Hematopoietic multipotent progenitor cell treated with erythropoietin and hydrocortisone succinate and interleukin-3 and kit ligand, for 15 days (in vitro differentiated cells): Measurements from ENCODE around the gene RAB28.
"Not testable (repeated sequence)": the region's sequence is repeated elsewhere in the genome, so short reads cannot be mapped to it uniquely, and the experiment has no call there.

Experiments used
- DNase-seq: peaks from one replicate; pipeline ENCODE4 v3.0.0-alpha.2; 2015; ENCODE audit warnings: low spot score

Gene RAB28

GRCh38 chr4:13445841-13446790, 38.0 kb downstream of the RAB28 start:
- no peak for DNase-seq

- DNase-seq: no peak
Measured at GRCh38 chr4:13441506-13441905, 42.6 kb downstream of the RAB28 start.

GRCh38 chr4:13436962-13437361, 47.2 kb downstream of the RAB28 start:
- no peak for DNase-seq

- no peak for DNase-seq
Measured at GRCh38 chr4:13432453-13432852, 51.7 kb downstream of the RAB28 start.

GRCh38 chr4:13430834-13431568, 53.1 kb downstream of the RAB28 start:
- peak; percentile 36 for DNase-seq

DNA sequence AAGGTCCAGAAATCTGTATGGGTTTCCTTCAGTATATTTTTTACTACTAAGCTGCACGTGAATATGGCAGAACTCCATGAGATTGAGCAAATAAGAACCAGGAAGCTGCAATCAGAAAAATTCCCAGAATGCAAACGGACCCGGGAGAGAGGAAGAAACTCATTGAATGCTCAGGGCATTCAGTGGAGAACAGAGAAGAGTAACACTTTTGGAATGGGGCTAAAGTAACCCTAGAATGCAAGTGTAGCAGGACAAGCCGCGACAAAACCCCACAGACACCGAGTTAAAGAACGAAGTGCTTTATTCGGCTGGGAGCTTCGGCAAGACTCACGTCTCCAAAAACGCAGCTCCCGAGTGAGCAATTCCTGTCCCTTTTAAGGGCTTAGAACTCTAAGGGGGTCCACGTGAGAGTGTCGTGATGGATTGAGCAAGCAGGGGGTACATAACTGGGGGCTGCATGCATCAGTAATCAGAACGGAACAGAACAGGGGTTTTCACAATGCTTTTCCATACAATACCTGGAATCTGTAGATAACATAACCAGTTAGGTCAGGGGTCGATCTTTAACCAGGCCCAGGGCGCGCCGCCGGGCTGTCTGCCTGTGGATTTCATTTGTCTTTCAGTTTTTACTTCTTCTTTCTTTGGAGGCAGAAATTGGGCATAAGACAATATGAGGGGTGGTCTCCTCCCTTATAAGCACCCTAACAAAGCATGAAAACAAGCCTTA, 56.4 kb downstream of the RAB28 start:
- DNase-seq: no peak

GRCh38 chr4:13415068-13415785, 68.9 kb downstream of the RAB28 start:
- no peak for DNase-seq

- DNase-seq: no peak
Measured at GRCh38 chr4:13413729-13414437, 70.3 kb downstream of the RAB28 start.

DNA sequence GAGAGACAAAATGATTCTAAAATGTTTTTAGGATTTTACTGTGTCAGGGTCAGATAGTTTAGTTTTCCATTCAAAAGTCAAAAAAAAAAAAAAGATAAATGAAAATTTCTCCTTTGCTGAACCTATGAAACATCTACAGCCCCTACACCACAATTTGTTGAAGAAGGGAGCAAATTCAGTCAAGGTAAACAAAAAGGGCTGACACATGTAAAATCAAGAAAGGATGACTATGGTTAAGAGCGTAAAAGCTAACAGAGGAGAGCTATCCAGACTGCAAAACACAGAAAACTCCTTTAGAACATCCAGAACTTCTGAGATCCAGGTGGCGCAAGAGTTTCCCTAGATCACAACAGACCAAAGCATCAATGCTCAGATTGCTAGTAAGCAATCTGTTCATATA, 72.2 kb downstream of the RAB28 start:
- DNase-seq: no peak

DNA sequence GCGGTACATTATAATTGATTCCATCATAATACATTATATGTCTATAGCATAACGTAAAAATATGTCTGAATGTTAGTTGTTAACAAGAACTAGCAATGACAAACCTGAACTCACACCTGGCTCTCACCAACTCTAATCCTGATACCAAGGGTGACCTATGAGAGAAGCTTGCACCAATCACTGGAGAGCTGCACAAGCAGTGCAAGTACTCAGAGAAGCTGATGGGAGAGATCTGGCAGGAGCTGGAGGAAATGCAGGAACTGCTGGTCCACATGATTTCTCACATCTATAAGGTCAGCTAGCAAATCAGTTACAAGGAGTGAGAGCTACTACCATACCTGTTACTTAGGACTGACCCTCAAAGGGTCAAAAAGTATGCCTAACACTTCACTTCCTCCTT, 74.8 kb downstream of the RAB28 start:
- no peak for DNase-seq

DNA sequence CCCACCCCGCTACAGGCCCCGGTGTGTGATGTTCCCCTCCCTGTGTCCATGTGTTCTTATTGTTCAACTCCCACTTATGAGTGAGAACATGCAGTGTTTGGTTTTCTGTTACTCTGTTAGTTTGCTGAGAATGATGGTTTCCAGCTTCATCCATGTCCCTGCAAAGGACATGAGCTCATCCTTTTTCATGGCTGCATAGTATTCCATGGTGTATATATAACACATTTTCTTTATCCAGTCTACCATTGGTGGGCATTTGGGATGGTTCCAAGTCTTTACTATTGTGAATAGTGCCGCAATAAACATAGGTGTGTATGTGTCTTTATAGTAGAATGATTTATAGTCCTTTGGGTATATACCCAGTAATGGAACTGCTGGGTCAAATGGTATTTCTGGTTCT, 78.0 kb downstream of the RAB28 start:
- not testable (repeated sequence) for DNase-seq

GRCh38 chr4:13403833-13404232, 80.3 kb downstream of the RAB28 start:
- no peak for DNase-seq

DNA sequence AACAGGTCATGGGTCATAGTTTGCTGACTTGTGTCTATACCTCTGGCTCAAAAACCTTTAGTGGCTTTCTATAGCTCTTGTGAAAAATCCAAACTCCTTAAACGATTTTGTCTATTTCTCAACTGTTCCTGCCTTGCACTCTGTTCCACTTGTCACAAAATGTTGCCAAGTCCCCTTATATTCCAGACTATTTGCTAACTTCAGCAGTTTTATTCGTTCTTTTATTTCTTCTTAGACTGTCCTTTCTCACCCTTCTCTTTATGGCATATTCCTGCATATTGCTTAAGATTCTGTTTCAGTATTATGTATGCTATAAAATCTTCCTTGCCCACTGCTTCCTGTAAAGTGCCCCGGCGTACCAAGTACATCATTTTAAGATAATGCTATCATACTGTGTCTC, 80.8 kb downstream of the RAB28 start:
- no peak for DNase-seq

DNA sequence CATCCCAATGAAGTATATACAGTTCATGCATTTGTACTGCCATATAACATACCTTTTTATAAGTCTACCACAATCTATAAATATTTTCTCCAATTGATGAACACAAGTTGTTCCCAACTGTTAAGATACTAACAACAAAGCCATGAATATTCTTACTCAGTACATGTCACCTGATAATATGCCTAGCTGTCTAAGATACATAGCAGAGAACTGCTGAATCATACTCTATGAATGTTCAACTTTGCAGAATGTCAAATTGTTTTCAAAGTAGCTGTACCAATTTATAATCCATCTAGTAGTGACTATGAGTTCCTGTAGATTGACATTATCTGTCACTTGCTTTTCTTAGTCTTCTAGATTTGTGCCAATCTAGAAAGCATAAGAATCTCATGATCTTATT, 84.9 kb downstream of the RAB28 start:
- no peak for DNase-seq

GRCh38 chr4:13396161-13396560, 88.0 kb downstream of the RAB28 start:
- no peak for DNase-seq

- not testable (repeated sequence) for DNase-seq
Measured at GRCh38 chr4:13389901-13390300, 94.2 kb downstream of the RAB28 start.

DNA sequence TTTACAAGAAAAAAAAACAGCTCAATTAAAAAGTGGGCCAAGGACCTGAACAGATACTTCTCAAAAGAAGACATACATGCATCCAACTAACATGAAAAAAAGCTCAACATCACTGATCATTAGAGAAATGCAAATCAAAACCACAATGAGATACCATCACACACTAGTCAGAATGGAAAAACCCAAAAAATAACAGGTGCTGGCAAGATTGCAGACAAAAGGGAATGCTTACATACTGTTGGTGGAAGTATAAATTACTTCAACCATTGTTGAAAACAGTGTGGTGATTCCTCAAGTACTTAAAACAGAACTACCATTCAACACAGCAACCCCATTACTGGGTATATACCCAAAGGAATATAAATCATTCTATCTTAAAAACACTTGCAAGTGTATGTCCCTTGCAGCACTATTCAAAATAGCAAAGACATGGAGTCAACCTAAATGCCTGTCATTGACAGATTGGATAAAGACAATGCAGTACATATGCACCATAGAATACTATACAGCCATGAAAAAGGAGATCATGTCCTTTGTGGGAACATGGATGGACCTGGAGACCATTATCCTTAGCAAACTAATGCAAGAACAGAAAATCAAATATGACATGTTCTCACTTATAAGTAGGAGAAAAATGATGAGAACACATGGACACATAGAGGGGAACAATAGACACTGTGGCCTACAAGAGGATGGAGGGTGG, 97.6 kb downstream of the RAB28 start:
- no peak for DNase-seq

DNA sequence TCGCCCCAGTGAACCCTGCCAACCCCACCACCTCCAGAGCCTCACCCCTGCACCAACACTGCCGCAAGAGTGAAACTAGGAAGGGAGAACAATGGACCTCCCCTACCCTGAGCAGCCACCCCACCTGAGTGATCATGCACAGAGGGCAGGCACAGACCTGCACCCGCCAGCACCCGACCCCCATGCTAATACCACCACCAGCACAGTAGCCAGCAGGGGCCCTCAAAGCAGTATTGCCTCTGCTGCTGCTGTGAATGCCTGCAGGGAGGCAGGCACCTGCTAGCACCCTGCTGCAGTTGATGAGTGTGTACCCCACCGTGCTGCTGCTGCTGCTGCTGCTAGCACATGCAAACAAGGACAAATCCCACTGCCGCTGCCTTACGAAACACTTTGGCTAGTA, 100.1 kb downstream of the RAB28 start:
- DNase-seq: no peak

DNA sequence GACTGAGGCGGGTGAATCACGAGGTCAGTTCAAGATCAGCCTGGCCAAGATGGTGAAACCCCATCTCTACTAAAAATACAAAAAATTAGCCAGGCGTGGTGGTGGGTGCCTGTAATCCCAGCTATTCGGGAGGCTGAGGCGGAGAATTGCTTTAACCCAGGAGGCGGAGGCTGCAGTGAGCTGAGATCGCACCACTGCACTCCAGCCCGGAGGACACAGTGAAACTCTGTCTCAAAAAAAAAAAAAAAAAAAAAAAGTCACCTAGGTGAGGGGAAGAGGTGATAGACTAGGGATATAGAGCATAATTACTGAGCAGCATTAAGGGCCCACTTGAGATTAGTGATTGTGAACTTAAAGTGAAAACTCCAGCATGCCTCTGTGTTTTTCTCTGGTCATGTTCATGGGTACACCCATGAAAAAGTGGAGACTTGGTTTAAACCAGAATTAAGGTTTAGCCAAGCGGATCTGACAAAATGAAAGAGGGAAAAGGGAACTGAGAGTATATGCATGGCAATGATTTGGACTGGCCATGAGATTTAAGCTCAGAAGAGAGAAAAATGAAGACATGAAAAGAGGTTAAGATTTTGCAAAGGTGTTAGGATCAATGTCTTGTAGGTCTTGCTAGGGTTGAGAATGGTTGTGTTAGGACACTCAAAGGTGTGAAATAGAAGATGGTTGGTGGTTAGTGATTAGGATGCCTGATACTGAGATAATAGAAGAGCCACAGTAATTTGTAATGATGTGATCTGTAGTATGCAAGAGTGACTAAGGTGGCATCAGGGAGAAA, 105.0 kb downstream of the RAB28 start:
- DNase-seq: no peak

DNA sequence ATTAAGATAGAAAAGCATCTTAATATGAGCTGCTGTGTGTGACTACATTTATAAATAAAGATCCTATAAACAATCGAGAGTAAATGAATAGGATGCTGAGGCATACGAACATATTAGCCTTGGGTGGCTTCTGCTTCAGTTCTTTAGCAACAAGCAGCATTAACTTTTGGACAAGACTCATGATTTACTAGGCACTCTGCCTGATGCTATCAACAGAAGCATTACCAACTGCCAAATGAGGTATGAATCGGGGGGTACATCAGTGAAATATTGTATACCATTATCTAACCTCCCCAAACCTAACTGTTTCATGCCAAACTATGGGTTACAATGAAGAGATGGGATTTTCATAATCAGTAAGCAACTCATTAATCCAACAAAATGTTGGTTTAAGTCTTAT, 113.1 kb downstream of the RAB28 start:
- no peak for DNase-seq
